GM12874 (cell line): Measurements from ENCODE around the gene EPHA10.

Source experiments
- TF ChIP-seq, protein P1 (sequence below): IDR thresholded peaks from 2 replicates; pipeline ENCODE4 v1.5.1; 2011; ENCODE audit warnings: low read depth, mild to moderate bottlenecking, control low read depth, low read length, moderate library complexity; ENCODE audit not compliant: insufficient read depth

The EPHA10 gene

GRCh38 chr1:37753473-37754321 is 11.2 kb downstream of the EPHA10 start:
- TF ChIP-seq, protein P1, sequence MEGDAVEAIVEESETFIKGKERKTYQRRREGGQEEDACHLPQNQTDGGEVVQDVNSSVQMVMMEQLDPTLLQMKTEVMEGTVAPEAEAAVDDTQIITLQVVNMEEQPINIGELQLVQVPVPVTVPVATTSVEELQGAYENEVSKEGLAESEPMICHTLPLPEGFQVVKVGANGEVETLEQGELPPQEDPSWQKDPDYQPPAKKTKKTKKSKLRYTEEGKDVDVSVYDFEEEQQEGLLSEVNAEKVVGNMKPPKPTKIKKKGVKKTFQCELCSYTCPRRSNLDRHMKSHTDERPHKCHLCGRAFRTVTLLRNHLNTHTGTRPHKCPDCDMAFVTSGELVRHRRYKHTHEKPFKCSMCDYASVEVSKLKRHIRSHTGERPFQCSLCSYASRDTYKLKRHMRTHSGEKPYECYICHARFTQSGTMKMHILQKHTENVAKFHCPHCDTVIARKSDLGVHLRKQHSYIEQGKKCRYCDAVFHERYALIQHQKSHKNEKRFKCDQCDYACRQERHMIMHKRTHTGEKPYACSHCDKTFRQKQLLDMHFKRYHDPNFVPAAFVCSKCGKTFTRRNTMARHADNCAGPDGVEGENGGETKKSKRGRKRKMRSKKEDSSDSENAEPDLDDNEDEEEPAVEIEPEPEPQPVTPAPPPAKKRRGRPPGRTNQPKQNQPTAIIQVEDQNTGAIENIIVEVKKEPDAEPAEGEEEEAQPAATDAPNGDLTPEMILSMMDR: no peak

GRCh38 chr1:37752583-37753471 is 12.1 kb downstream of the EPHA10 start:
- TF ChIP-seq, protein P1: no peak

DNA sequence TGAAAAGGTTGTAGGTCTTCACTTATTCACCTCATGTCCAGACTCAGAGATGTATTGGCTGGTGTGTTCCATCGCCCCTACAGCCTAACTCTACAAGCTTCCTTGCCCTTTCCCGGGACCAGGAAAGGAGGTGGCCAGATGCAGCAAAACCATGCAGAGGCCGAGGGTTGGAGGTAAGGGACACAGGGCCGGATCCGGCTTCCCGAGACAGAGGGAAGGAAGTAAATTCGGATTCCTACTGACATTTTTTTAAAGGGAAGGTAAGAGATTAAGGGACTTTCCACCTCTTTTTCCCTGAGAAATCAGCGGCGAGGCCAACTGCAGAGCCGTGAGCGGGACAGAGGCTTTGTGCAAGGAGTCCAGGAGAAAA is 12.7 kb downstream of the EPHA10 start:
- TF ChIP-seq, protein P1: no peak

GRCh38 chr1:37748565-37748964 is 16.4 kb downstream of the EPHA10 start:
- TF ChIP-seq, protein P1: no peak

DNA sequence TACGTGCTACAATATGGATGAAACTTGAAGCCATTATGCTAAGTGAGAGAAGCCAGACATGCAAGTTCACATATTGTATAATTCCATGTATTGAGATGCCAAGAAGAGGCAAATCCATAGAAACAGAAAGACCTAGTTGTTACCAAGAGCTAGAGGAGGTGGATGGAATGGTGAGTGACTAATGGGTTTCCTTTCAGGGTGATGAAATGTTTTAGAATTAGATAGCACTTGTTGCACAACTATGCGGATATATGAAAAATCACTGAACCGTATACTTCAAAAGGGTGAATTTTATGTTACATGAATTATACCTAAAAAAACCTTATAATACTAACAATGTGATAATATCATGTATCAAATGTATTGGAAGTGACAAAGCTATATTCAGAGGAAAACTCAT is 18.1 kb downstream of the EPHA10 start:
- TF ChIP-seq, protein P1: no peak

DNA sequence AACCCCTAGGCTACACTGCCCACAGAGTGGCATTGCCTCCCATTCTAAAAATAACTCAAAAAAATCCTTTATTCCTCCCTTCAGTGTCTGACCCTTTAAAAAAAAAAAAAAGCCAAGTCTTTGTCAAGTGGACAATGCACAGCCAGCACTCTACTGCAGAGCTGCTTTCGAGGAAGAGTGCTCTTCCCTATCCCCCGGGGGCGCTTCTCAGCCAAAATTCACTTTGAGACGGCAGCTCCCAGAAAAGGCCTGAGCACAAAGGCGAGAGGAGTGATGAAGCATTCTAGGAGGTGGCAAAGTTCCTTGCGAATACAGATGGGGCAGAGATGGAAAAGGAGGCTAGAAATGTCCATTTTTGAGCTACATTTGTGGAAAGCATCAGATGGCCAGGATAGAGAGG is 23.3 kb downstream of the EPHA10 start:
- TF ChIP-seq, protein P1: no peak

- TF ChIP-seq, protein P1: no peak
Measured at GRCh38 chr1:37741130-37741529, 23.8 kb downstream of the EPHA10 start.
